HG02623 (cell line): ENCODE measurements around the gene SLC28A2.
"Not testable (repeated sequence)": the region's sequence is repeated elsewhere in the genome, so short reads cannot be mapped to it uniquely, and the experiment has no call there.

Experiments used
- ATAC-seq: cut with Tn5 transposase; IDR thresholded peaks from one replicate; pipeline ENCODE4 v1.9.1; 2021; ENCODE audit warnings: moderate library complexity; ENCODE audit not compliant: unreplicated experiment

Gene SLC28A2

GRCh38 chr15:45251888-45252287 is at the start of gene SLC28A2:
Gene SLC28A2, plus strand, starts transcription at chr15:45252234. Its CDS starts 982 bp downstream, at chr15:45253216.
- no peak for ATAC-seq

GRCh38 chr15:45203182-45203581 is 48.9 kb upstream of the SLC28A2 start:
- no peak for ATAC-seq

- no peak for ATAC-seq
Observed at GRCh38 chr15:45205192-45205591, 46.8 kb upstream of the SLC28A2 start.

- ATAC-seq = no peak
Observed at GRCh38 chr15:45212493-45212892, 39.5 kb upstream of the SLC28A2 start.

GRCh38 chr15:45221053-45221599 is 30.9 kb upstream of the SLC28A2 start:
- no peak for ATAC-seq

GRCh38 chr15:45221967-45222366 is 30.1 kb upstream of the SLC28A2 start:
- no peak for ATAC-seq

GRCh38 chr15:45224621-45225217 is 27.3 kb upstream of the SLC28A2 start:
- no peak for ATAC-seq

GRCh38 chr15:45225506-45226273 is 26.3 kb upstream of the SLC28A2 start:
- ATAC-seq = no peak

- no peak for ATAC-seq
Observed at GRCh38 chr15:45228931-45229330, 23.1 kb upstream of the SLC28A2 start.

- no peak for ATAC-seq
Observed at GRCh38 chr15:45230245-45230965, 21.6 kb upstream of the SLC28A2 start.

GRCh38 chr15:45231132-45231531 is 20.9 kb upstream of the SLC28A2 start:
- ATAC-seq = no peak

- ATAC-seq = no peak
Observed at GRCh38 chr15:45231864-45232562, 20.0 kb upstream of the SLC28A2 start.

GRCh38 chr15:45234562-45235235 is 17.3 kb upstream of the SLC28A2 start:
- ATAC-seq = no peak

- not testable (repeated sequence) for ATAC-seq
Observed at GRCh38 chr15:45236806-45237205, 15.2 kb upstream of the SLC28A2 start.

GRCh38 chr15:45242289-45242688 is 9.7 kb upstream of the SLC28A2 start:
- no peak for ATAC-seq

GRCh38 chr15:45249125-45249780 is 2.8 kb upstream of the SLC28A2 start:
- ATAC-seq = no peak

- no peak for ATAC-seq
Observed at GRCh38 chr15:45253330-45253729, 1.3 kb downstream of the SLC28A2 start.

- no peak for ATAC-seq
Observed at GRCh38 chr15:45254405-45254804, 2.4 kb downstream of the SLC28A2 start.

GRCh38 chr15:45254824-45255223 is 2.8 kb downstream of the SLC28A2 start:
- ATAC-seq = not testable (repeated sequence)

GRCh38 chr15:45259796-45260195 is 7.8 kb downstream of the SLC28A2 start:
- ATAC-seq = no peak
